Brain microvascular endothelial cell (primary cell): ENCODE results near the gene DNHD1.

ENCODE experiments used
- DNase-seq: peaks from one replicate; pipeline ENCODE4 v3.0.0-alpha.2; 2020
- H3K27ac ChIP-seq: fragments of 250-450 bp; sonication (Bioruptor Pico); 2 replicates; pipeline ENCODE4 v1.5.1; 2020; ENCODE audit warnings: mild to moderate bottlenecking, moderate library complexity
- H3K27me3 ChIP-seq: fragments of 250-450 bp; sonication (Bioruptor Pico); replicated peaks from 2 replicates; pipeline ENCODE4 v1.5.1; 2020; ENCODE audit warnings: mild to moderate bottlenecking
- H3K36me3 ChIP-seq: fragments of 250-450 bp; sonication (Bioruptor Pico); replicated peaks from 2 replicates; pipeline ENCODE4 v1.5.1; 2020; ENCODE audit warnings: mild to moderate bottlenecking
- H3K4me3 ChIP-seq: 2 replicates; pipeline ENCODE4 v1.5.1; 2011; ENCODE audit warnings: low read depth, mild to moderate bottlenecking, control low read depth, low read length, moderate library complexity
- in situ Hi-C: cut with HindIII; loops from 2 replicates; pipeline ENCODE4 v1.10.0; 2017; ENCODE audit warnings: low sequenced_read_pairs, low pct_ligation_motif_present
- TF ChIP-seq, protein P1 (sequence below): IDR thresholded peaks from 2 replicates; pipeline ENCODE4 v1.5.1; 2011; ENCODE audit warnings: low read depth, mild to moderate bottlenecking, moderate library complexity, low read length, control low read depth, inconsistent platforms; ENCODE audit errors: missing control alignments

Gene DNHD1

DNA sequence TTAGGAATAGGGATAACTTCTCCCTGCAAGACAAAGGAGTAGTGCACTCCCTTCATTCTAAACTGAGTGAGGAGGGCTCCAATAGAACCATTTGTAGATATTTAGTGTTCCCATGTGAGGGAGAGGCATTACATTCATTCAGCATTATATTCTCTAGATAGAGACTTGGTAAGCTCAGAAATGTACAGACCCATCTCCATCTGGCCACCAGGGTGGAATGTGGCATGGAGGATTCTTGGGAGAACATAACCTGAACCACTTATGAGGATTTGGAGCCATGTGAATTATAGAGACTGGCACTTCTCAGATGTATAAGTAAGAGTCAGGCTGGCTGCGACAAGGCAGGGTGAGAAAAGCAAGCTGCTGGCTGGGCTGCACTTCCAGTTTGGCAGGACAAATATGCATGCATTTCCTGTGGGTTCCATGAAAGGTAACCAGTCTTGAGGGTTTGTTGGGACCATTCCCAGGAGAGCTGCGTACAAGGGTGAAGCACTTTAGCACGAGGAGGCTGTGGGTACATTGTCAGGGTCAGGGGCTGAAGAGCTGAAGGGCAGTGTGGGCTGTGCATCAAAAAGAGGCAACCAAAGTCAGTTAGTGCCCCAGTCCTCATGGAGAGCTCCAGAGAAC is 97.2 kb downstream of the DNHD1 start:
- DNase-seq: no peak
- H3K36me3 ChIP-seq: peaks cover 16% of the 10 kb centered on the region
- TF ChIP-seq, protein P1, sequence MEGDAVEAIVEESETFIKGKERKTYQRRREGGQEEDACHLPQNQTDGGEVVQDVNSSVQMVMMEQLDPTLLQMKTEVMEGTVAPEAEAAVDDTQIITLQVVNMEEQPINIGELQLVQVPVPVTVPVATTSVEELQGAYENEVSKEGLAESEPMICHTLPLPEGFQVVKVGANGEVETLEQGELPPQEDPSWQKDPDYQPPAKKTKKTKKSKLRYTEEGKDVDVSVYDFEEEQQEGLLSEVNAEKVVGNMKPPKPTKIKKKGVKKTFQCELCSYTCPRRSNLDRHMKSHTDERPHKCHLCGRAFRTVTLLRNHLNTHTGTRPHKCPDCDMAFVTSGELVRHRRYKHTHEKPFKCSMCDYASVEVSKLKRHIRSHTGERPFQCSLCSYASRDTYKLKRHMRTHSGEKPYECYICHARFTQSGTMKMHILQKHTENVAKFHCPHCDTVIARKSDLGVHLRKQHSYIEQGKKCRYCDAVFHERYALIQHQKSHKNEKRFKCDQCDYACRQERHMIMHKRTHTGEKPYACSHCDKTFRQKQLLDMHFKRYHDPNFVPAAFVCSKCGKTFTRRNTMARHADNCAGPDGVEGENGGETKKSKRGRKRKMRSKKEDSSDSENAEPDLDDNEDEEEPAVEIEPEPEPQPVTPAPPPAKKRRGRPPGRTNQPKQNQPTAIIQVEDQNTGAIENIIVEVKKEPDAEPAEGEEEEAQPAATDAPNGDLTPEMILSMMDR: no peak
- no peak overlapping the region for H3K4me3 ChIP-seq
- in situ Hi-C loops: no loop called here
- H3K27ac ChIP-seq: no peak overlapping the region
- H3K27me3 ChIP-seq: no peaks in the 10 kb centered on the region

GRCh38 chr11:6596239-6596877 is 99.3 kb downstream of the DNHD1 start:
- peaks cover 27% of the 10 kb centered on the region for H3K36me3 ChIP-seq
- H3K27me3 ChIP-seq: no peaks in the 10 kb centered on the region

DNA sequence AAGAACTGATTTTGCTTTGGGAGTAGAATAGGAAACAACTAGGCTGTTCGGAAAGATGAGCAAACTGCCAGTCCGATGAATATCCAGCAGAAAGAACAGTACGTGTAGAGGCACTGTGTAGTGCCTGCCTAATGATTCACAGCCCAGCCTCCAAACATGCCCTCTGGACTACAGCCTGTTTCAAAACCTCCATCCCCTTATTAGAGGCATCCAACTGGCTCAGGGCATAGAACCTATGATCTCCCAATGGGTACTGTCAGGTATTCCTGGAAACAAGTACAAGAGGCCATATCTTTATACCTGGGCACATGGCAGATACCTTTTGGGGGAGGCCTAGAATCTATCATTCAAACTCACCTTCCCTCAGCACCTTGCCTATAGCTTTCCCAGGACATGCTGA is 101.5 kb downstream of the DNHD1 start:
- H3K27me3 ChIP-seq: no peaks in the 10 kb centered on the region
- TF ChIP-seq, protein P1: no peak
- peaks cover 27% of the 10 kb centered on the region for H3K36me3 ChIP-seq
- in situ Hi-C loops: no loop called here
- H3K4me3 ChIP-seq: no peak overlapping the region
- no peak for DNase-seq
- H3K27ac ChIP-seq: no peak overlapping the region

More at GRCh38 chr11:6596239-6596877, 99.3 kb downstream of the DNHD1 start:
- TF ChIP-seq, protein P1: no peak
- DNase-seq: no peak
- in situ Hi-C loops: no loop called here
- Histone ChIP-seq H3K27ac (no peak overlapping the region), H3K4me3 (no peak overlapping the region)

DNA sequence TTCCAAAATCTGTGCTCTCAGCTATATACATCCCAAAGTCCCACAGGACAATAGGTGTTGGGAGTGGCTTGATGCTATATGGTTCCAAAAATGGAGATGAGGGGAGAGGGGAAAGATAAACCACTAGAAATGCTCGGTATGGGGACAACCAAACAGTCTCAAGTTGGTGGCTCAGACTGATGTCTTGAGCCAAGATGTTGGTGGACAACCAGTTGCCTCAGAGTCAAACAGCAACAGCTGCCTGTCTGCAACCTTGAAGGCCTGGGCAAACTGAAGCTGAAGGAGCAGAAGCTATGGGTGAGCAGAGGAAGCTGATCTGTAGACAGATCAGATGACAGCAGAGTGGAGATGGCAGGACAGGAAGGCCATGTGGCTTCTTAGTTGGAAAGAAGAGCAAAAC is 102.4 kb downstream of the DNHD1 start:
- in situ Hi-C loops: no loop called here
- Histone ChIP-seq H3K36me3 (peaks cover 27% of the 10 kb centered on the region), H3K27ac (no peak overlapping the region), H3K4me3 (no peak overlapping the region), H3K27me3 (no peaks in the 10 kb centered on the region)
- TF ChIP-seq, protein P1: no peak
- DNase-seq: no peak

- in situ Hi-C loops: no loop called here
- peaks cover 25% of the 10 kb centered on the region for H3K36me3 ChIP-seq
- H3K27ac ChIP-seq: no peak overlapping the region
- no peaks in the 10 kb centered on the region for H3K27me3 ChIP-seq
- no peak overlapping the region for H3K4me3 ChIP-seq
- no peak for DNase-seq
- TF ChIP-seq, protein P1: no peak
Observed at GRCh38 chr11:6599881-6600390, 102.9 kb downstream of the DNHD1 start.
